Ascending aorta (tissue), 2 donors: ENCODE results near the gene DBP. TPM values are rescaled to one million over a fixed set of nuclear protein-coding genes. Genes with fewer than 3 reads are reported as not detected.
A peak's percentile ranks its signal among the peaks of the same experiment; 100 is the strongest.

ENCODE experiments used
- DNase-seq, 2 donors: peaks; one replicate each; pipeline ENCODE4 v3.0.0-alpha.2; 2019; ENCODE audit warnings: low spot score in 2 of 2
- H3K27ac ChIP-seq, 2 donors: fragments of 200-600 bp; sonication (generic); one replicate each; pipeline ENCODE4 v1.5.1; 2016 to 2017; ENCODE audit warnings: mild to moderate bottlenecking in 1 of 2
- H3K27me3 ChIP-seq: fragments of 200-600 bp; sonication (generic); one replicate; pipeline ENCODE4 v1.5.1; 2017
- H3K36me3 ChIP-seq, 2 donors: fragments of 200-600 bp; sonication (generic); one replicate each; pipeline ENCODE4 v1.5.1; 2016
- H3K4me1 ChIP-seq, 2 donors: fragments of 200-600 bp; sonication (generic); one replicate each; pipeline ENCODE4 v1.5.1; 2016 to 2017; ENCODE audit warnings: mild to moderate bottlenecking in 1 of 2
- H3K4me3 ChIP-seq, 2 donors: fragments of 200-600 bp; sonication (generic); one replicate each; pipeline ENCODE4 v1.5.1; 2016 to 2017; ENCODE audit warnings: mild to moderate bottlenecking in 1 of 2
- H3K9me3 ChIP-seq, 2 donors: fragments of 200-600 bp; sonication (generic); one replicate each; pipeline ENCODE4 v1.5.1; 2016
- CTCF ChIP-seq, 3 experiments: fragments of 200-600 bp in 2 of 3; fragments of 450-650 bp in 1 of 3; sonication (generic) in 2 of 3; IDR thresholded peaks; one replicate each; pipeline ENCODE4 v1.5.1; 2016 to 2019; ENCODE audit warnings: antibody characterized with exemption in 3 of 3, mild to moderate bottlenecking in 1 of 3, moderate library complexity in 1 of 3
- intact Hi-C: fragments of 100-400 bp; cut with DNase I; formaldehyde crosslinking; loops from one replicate; pipeline ENCODE4 v1.15.1; 2023
- total RNA-seq: library from RNA; depleted of rRNA; stranded (reverse); fragments of >200 nt; gene quantifications from one replicate; pipeline ENCODE4 v1.1.0, GENCODE V29; 2016

DBP gene
- total RNA-seq, 1 donor from 2014 or later: 0.21 TPM

DNA sequence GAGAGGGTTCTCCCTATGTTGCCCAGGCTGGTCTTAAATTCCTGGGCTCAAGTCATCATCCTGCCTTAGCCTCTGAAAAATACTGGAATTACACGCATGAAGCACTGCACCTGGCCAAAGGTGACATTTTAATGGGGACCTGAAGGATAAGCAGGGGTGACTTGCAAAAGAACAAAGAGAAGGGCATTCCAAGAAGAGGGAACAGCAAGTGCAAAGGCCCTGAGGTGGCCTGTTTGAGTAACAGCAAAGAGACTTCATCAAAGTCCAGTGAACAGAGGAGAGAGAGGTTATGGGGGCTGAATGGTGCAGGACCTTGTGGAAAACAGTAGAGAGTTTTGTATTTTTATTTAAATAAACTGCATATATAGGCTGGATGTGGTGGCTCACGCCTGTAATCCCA lies 4.7 kb upstream of the DBP start:
- Histone ChIP-seq H3K27ac (no peak overlapping the region), H3K36me3 (no peaks in the 10 kb centered on the region), H3K4me1 (peaks cover 2 to 29% of the 10 kb centered on the region in 2 donors), H3K4me3 (no peak overlapping the region), H3K27me3 (no peaks in the 10 kb centered on the region), H3K9me3 (no peaks in the 10 kb centered on the region)
- intact Hi-C loops: loop anchor here (10.0 kb wide), 1 partner anchor 143 kb away; no protein-coding TSS in a partner anchor
- DNase-seq: no peak
- TF ChIP-seq CTCF (IDR thresholded peaks at IDR 0.05): no peak

DNA sequence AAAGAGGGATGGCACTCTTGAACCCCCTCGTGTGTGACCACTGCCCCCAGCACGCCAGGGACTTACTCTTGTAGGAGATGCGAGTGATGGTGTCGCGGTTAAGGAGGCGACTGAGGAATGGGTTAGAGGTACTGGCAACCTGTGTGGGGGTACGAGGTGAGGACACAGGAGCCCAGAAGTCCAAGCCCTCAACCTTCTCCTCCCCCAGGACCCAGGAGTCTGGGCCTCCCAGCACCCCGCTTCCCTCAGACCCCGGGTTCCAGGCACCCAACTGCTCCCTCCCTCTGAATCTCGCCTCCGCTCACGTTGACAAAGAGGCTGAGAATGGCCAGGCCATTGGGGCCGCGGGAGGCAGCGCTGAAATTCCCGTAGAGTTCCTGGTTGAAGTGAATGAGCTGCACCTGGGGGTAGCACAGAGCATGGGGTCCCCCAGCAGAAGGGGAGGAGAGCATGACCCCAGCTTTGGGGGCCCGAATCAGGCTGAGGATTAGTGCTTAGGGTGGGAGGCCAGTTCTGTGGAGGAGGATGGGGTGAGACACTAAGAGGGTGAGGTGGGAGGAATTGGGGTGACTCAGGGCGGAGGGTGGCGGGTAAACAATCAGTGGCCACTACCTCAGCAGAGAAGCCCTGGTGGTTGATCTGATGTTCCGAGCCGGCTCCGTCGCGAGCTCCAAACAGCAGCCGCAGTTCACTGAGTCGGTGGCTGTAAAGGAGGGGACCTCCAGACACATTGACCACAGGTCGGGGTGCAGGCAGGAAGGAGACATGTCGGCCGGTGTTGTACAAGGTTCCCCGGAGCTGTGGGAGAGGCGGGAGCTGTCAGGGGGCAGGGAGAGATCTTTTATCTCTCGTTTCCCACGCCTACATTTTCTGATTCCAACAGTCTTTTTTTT lies 2.5 kb upstream of the DBP start:
- Histone ChIP-seq H3K4me1 (peaks cover 8 to 30% of the 10 kb centered on the region in 2 donors), H3K27me3 (no peaks in the 10 kb centered on the region), H3K27ac (no peak overlapping the region), H3K4me3 (no peak overlapping the region), H3K36me3 (no peaks in the 10 kb centered on the region), H3K9me3 (no peaks in the 10 kb centered on the region)
- no peak for DNase-seq
- no peak for TF ChIP-seq CTCF (IDR thresholded peaks at IDR 0.05)
- intact Hi-C loops: loop anchor here (5.0 to 10.0 kb wide), 5 partner anchors 145 to 1215 kb away; partner anchors contain the start of genes DKKL1, PRMT1, PTOV1 and TEAD2

DNA sequence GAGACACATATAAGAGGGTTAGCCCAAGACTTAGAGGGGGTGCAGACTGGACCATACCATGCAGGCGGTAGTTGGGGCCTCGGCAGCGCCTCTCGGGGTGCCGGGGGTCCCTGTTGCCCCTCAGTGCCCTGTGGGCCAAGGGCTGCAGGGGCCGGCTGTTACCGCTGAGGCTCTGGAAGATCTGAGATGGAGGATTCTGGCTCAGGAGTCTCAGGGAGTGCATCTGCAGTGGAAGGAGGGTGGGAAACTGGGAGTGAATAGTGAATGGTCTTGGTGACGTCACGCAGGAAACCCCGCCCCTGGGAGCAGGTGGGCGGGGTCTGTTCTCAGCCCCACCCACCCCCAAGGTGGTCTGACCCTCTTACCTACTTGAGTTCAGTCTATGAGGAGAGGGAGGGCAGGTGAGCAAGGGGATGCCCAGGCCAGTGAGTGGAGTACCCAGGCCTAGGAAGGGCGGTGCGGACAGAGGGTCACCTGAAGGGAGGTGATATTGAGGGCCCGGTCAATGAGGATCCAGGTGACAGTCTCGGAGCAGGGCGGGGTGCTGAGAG lies 1.7 kb upstream of the DBP start:
- peak overlapping the region; percentile 94 to 99 for H3K27ac ChIP-seq
- H3K36me3 ChIP-seq: no peaks in the 10 kb centered on the region
- no peak overlapping the region for H3K4me3 ChIP-seq
- no peak for TF ChIP-seq CTCF (IDR thresholded peaks at IDR 0.05)
- intact Hi-C loops: loop anchor here (5.0 to 10.0 kb wide), 4 partner anchors 338 to 1216 kb away; partner anchors contain the start of genes DKKL1, PRMT1, PTOV1 and TEAD2
- DNase-seq: no peak
- peaks cover 12 to 33% of the 10 kb centered on the region in 2 donors for H3K4me1 ChIP-seq
- H3K9me3 ChIP-seq: no peaks in the 10 kb centered on the region
- no peaks in the 10 kb centered on the region for H3K27me3 ChIP-seq

DNA sequence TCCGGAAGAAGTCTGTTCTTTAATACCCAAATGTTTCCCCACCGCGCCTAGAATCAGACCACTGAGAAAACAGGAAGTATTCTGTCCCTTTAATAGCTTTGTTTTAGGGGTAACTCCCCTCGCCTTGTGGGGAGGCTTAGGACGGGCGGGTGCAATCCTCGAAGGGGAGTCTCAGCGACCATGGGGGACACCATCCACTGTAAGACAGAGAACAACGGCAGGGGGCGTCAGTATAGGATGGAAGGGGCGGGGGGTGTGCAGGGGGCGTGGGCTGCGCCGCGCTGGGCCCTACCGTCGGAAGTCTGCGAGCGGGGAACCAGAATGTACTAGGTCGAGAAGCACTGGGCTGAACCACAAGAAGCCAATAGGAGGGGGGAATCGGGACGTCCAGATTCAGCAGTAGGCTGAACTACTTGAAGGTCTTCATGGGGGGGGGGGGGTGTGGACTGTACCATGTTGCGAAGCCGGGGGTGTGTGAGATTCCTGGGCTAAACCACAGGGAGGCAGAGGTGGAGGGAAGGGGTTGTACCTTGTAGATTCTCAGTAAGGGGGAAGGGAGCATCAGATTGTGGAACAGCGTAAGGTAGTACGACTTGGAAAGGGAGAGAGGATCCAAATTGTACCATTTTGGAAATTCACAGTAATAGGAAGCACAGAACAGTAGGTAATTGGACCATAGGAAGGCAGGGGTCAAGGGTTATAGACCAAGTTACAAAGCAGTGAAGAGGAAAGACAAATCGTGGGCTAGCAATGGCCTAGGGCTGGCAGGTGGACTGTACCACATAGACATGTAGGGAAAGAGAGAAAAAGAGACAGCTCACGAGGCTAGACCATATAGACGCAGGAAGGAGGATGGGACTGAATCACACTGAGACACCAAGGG lies 1.0 kb upstream of the DBP start:
- Histone ChIP-seq H3K4me1 (peaks cover 19 to 39% of the 10 kb centered on the region in 2 donors), H3K27ac (peak overlapping the region; percentile 94 to 99), H3K9me3 (no peaks in the 10 kb centered on the region), H3K36me3 (no peaks in the 10 kb centered on the region), H3K4me3 (peak overlapping the region; percentile 66 to 89), H3K27me3 (no peaks in the 10 kb centered on the region)
- intact Hi-C loops: loop anchor here (2.0 to 10.0 kb wide), 5 partner anchors 169 to 1217 kb away; partner anchors contain the start of genes CYTH2, DKKL1, PRMT1 and PTOV1
- peak; percentile 53 to 92 for DNase-seq
- no peak for TF ChIP-seq CTCF (IDR thresholded peaks at IDR 0.05)

DNA sequence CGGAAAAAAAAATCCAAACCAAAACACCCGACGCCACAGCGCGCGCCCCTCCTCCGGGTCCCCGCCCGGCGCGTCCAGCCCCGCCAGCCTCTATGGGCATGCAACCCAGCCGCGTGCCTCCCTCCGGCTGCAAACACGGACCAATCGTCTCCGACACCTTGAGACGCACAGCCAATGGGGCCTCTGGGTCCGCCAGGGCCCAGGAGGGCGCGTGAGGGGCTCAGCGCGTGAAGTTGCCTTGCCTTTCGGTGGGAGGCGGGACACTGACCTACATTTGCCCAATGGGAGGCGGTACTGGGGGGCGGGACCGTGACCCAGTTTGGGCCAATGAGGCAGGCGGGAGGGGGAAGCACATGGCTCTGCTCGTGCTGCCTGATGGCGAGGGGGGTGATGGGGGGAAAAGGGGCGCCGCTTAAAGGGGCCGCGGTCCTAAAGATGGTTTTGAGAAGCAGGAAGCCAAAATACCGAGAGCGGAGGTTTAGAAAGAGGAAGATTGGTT lies 319 bp upstream of the DBP start:
- Histone ChIP-seq H3K36me3 (peaks cover 0 to 3% of the 10 kb centered on the region in 2 donors), H3K4me3 (peak overlapping the region; percentile 66 to 89), H3K4me1 (peaks cover 19 to 39% of the 10 kb centered on the region in 2 donors), H3K27me3 (no peaks in the 10 kb centered on the region), H3K9me3 (no peaks in the 10 kb centered on the region), H3K27ac (peak overlapping the region; percentile 94 to 99)
- no peak for TF ChIP-seq CTCF (IDR thresholded peaks at IDR 0.05)
- DNase-seq: peak; percentile 98 to 100
- intact Hi-C loops: loop anchor here (2.0 to 10.0 kb wide), 5 partner anchors 169 to 1217 kb away; partner anchors contain the start of genes CYTH2, DKKL1, PRMT1 and PTOV1
